ENCODE results near the gene GLYAT.
"Not testable (repeated sequence)": the region's sequence is repeated elsewhere in the genome, so short reads cannot be mapped to it uniquely, and the experiment has no call there.

DNA sequence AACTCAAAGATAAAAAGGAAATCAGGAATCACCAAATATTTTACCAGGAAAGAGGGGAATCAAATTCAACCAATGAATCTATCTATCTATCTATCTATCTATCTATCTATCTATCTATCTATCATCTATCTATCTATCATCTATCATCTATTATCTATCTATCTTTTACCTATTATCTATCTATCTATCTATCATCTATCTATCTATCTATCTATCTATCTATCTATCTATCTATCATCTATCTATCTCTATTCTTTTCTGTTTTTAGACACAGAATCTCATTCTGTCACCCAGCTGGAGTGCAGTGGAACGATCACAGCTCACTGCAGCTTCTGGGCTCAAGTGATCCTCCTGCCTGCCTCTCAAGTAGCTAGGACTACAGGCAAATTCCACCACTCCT is 54.2 kb downstream of the GLYAT start:
- TF ChIP-seq, protein P1, sequence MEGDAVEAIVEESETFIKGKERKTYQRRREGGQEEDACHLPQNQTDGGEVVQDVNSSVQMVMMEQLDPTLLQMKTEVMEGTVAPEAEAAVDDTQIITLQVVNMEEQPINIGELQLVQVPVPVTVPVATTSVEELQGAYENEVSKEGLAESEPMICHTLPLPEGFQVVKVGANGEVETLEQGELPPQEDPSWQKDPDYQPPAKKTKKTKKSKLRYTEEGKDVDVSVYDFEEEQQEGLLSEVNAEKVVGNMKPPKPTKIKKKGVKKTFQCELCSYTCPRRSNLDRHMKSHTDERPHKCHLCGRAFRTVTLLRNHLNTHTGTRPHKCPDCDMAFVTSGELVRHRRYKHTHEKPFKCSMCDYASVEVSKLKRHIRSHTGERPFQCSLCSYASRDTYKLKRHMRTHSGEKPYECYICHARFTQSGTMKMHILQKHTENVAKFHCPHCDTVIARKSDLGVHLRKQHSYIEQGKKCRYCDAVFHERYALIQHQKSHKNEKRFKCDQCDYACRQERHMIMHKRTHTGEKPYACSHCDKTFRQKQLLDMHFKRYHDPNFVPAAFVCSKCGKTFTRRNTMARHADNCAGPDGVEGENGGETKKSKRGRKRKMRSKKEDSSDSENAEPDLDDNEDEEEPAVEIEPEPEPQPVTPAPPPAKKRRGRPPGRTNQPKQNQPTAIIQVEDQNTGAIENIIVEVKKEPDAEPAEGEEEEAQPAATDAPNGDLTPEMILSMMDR (IDR thresholded peaks at IDR 0.05; ENCODE audit: low read depth, low read length), result not testable (repeated sequence)
- TF ChIP-seq, protein P2, sequence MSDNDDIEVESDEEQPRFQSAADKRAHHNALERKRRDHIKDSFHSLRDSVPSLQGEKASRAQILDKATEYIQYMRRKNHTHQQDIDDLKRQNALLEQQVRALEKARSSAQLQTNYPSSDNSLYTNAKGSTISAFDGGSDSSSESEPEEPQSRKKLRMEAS (IDR thresholded peaks at IDR 0.05; ENCODE audit: low read depth, low read length), result not testable (repeated sequence)
- not testable (repeated sequence) for TF ChIP-seq POLR2A (IDR thresholded peaks at IDR 0.05; ENCODE audit: extremely low read depth, insufficient read length)

Measured in NB4 (cell line).